Spleen (tissue), 7 donors: Measurements from ENCODE around the gene CTAG1B.
"Not testable (repeated sequence)": the region's sequence is repeated elsewhere in the genome, so short reads cannot be mapped to it uniquely, and the experiment has no call there.

Experiments
- CTCF ChIP-seq, 11 experiments: fragments of 200-600 bp in 7 of 11; fragments of 450-650 bp in 4 of 11; sonication (generic) in 4 of 11; IDR thresholded peaks in 8 of 11; conservative IDR thresholded peaks in 3 of 11; 1 replicate in 7 of 11; 2 replicates in 4 of 11; pipeline versions ENCODE4 v1.4.0 to v1.8.0; 2016 to 2021; ENCODE audit warnings: antibody characterized with exemption in 11 of 11, inconsistent platforms in 4 of 11, mild to moderate bottlenecking in 1 of 11
- POLR2A ChIP-seq, 3 donors: fragments of 450-650 bp; IDR thresholded peaks; one replicate each; pipeline ENCODE4 v1.5.1; 2017; ENCODE audit warnings: antibody characterized with exemption in 3 of 3, mild to moderate bottlenecking in 1 of 3
- donor health status: DM: no; HTN: no; CAD: no; lungs with moderate emphysema.
- donor health status: DM: no; HTN: no; CAD: no.
- donor health status: DM: no; HTN: no; CAD: no.

GRCh38 chrX:154633661-154634060, 14.6 kb upstream of the CTAG1B start:
- TF ChIP-seq CTCF (IDR thresholded peaks at IDR 0.05 in 8 of 11, conservative IDR thresholded peaks at IDR 0.05 in 3 of 11); POLR2A (IDR thresholded peaks at IDR 0.05): not testable (repeated sequence)
